ENCODE data around the gene RAB6D.
A peak's percentile ranks its signal among the peaks of the same experiment; 100 is the strongest.
"Not testable (repeated sequence)": the region's sequence is repeated elsewhere in the genome, so short reads cannot be mapped to it uniquely, and the experiment has no call there.

RAB6D gene

GRCh38 chr2:131408207-131408606 lies 44.2 kb upstream of the RAB6D start:
- no peaks in the 10 kb centered on the region for H3K36me3 ChIP-seq (replicated peaks; ENCODE audit: low read depth, low read length)
- H3K4me1 ChIP-seq (ENCODE audit: low read length) = peaks cover 11% of the 10 kb centered on the region
- H3K4me3 ChIP-seq (ENCODE audit: low read length) = no peak overlapping the region
- H3K27me3 ChIP-seq (ENCODE audit: low read depth, low read length) = peaks cover 12% of the 10 kb centered on the region; the same call in 1 of the 2 replicates
- TF ChIP-seq EZH2phosphoT487 (IDR thresholded peaks at IDR 0.05; ENCODE audit: low read depth) = no peak
- TF ChIP-seq CTCF (IDR thresholded peaks at IDR 0.05; ENCODE audit: low read depth, low read length) = no peak
- no peaks in the 10 kb centered on the region for H3K79me2 ChIP-seq (ENCODE audit: low read length)
- H3K27ac ChIP-seq (ENCODE audit: low read length) = no peak overlapping the region
- H4K20me1 ChIP-seq (ENCODE audit: insufficient read depth, low read length) = no peaks in the 10 kb centered on the region
- H3K4me2 ChIP-seq (ENCODE audit: low read length) = peak overlapping the region; percentile 25; the same call in 1 of the 2 replicates
- H3K9ac ChIP-seq (ENCODE audit: low read length) = no peak overlapping the region
- H3K9me3 ChIP-seq (ENCODE audit: insufficient read depth, low read length) = no peaks in the 10 kb centered on the region
- H2AFZ ChIP-seq (ENCODE audit: low read depth, low read length) = no peak overlapping the region

GRCh38 chr2:131404753-131405152 lies 40.8 kb upstream of the RAB6D start:
- no peak overlapping the region for H2AFZ ChIP-seq (ENCODE audit: low read depth, low read length)
- H3K36me3 ChIP-seq (replicated peaks; ENCODE audit: low read depth, low read length) = no peaks in the 10 kb centered on the region

GRCh38 chr2:131402320-131403039 lies 38.5 kb upstream of the RAB6D start:
- TF ChIP-seq EZH2phosphoT487 (IDR thresholded peaks at IDR 0.05; ENCODE audit: low read depth) (no peak), CTCF (IDR thresholded peaks at IDR 0.05; ENCODE audit: low read depth, low read length) (no peak)
- Histone ChIP-seq H4K20me1 (ENCODE audit: insufficient read depth, low read length) (no peaks in the 10 kb centered on the region), H3K9ac (ENCODE audit: low read length) (no peak overlapping the region), H3K9me3 (ENCODE audit: insufficient read depth, low read length) (no peaks in the 10 kb centered on the region), H3K79me2 (ENCODE audit: low read length) (no peaks in the 10 kb centered on the region), H3K4me2 (ENCODE audit: low read length) (no peak overlapping the region), H3K27me3 (ENCODE audit: low read depth, low read length) (peaks cover 3% of the 10 kb centered on the region; the same call in 1 of the 2 replicates), H2AFZ (ENCODE audit: low read depth, low read length) (no peak overlapping the region), H3K4me1 (ENCODE audit: low read length) (no peaks in the 10 kb centered on the region), H3K27ac (ENCODE audit: low read length) (no peak overlapping the region), H3K4me3 (ENCODE audit: low read length) (no peak overlapping the region), H3K36me3 (replicated peaks; ENCODE audit: low read depth, low read length) (no peaks in the 10 kb centered on the region)

More at GRCh38 chr2:131404753-131405152, 40.8 kb upstream of the RAB6D start:
- H3K4me1 ChIP-seq (ENCODE audit: low read length) = peaks cover 11% of the 10 kb centered on the region
- no peak overlapping the region for H3K4me2 ChIP-seq (ENCODE audit: low read length)
- TF ChIP-seq CTCF (IDR thresholded peaks at IDR 0.05; ENCODE audit: low read depth, low read length) = no peak
- no peak for TF ChIP-seq EZH2phosphoT487 (IDR thresholded peaks at IDR 0.05; ENCODE audit: low read depth)
- no peak overlapping the region for H3K4me3 ChIP-seq (ENCODE audit: low read length)
- no peaks in the 10 kb centered on the region for H3K9me3 ChIP-seq (ENCODE audit: insufficient read depth, low read length)
- no peak overlapping the region for H3K27ac ChIP-seq (ENCODE audit: low read length)
- no peaks in the 10 kb centered on the region for H4K20me1 ChIP-seq (ENCODE audit: insufficient read depth, low read length)
- H3K79me2 ChIP-seq (ENCODE audit: low read length) = no peaks in the 10 kb centered on the region
- no peak overlapping the region for H3K9ac ChIP-seq (ENCODE audit: low read length)
- peaks cover 12% of the 10 kb centered on the region; the same call in 1 of the 2 replicates for H3K27me3 ChIP-seq (ENCODE audit: low read depth, low read length)

GRCh38 chr2:131400849-131401248 lies 36.9 kb upstream of the RAB6D start:
- Histone ChIP-seq H3K4me2 (ENCODE audit: low read length) (no peak overlapping the region), H3K9ac (ENCODE audit: low read length) (no peak overlapping the region), H3K27me3 (ENCODE audit: low read depth, low read length) (no peaks in the 10 kb centered on the region), H3K4me3 (ENCODE audit: low read length) (no peak overlapping the region), H2AFZ (ENCODE audit: low read depth, low read length) (no peak overlapping the region), H3K4me1 (ENCODE audit: low read length) (no peaks in the 10 kb centered on the region), H4K20me1 (ENCODE audit: insufficient read depth, low read length) (no peaks in the 10 kb centered on the region), H3K9me3 (ENCODE audit: insufficient read depth, low read length) (no peaks in the 10 kb centered on the region), H3K36me3 (replicated peaks; ENCODE audit: low read depth, low read length) (no peaks in the 10 kb centered on the region), H3K27ac (ENCODE audit: low read length) (no peak overlapping the region), H3K79me2 (ENCODE audit: low read length) (no peaks in the 10 kb centered on the region)
- TF ChIP-seq CTCF (IDR thresholded peaks at IDR 0.05; ENCODE audit: low read depth, low read length) (no peak), EZH2phosphoT487 (IDR thresholded peaks at IDR 0.05; ENCODE audit: low read depth) (no peak)

GRCh38 chr2:131400441-131400840 lies 36.5 kb upstream of the RAB6D start:
- not testable (repeated sequence) for H3K9ac ChIP-seq (ENCODE audit: low read length); H3K27ac ChIP-seq (ENCODE audit: low read length); H3K27me3 ChIP-seq (ENCODE audit: low read depth, low read length); H2AFZ ChIP-seq (ENCODE audit: low read depth, low read length); H3K79me2 ChIP-seq (ENCODE audit: low read length); H3K36me3 ChIP-seq (replicated peaks; ENCODE audit: low read depth, low read length); H3K9me3 ChIP-seq (ENCODE audit: insufficient read depth, low read length); H3K4me1 ChIP-seq (ENCODE audit: low read length); H3K4me3 ChIP-seq (ENCODE audit: low read length); H4K20me1 ChIP-seq (ENCODE audit: insufficient read depth, low read length); H3K4me2 ChIP-seq (ENCODE audit: low read length)

GRCh38 chr2:131396209-131396608 lies 32.2 kb upstream of the RAB6D start:
- H2AFZ ChIP-seq (ENCODE audit: low read depth, low read length); H3K27me3 ChIP-seq (ENCODE audit: low read depth, low read length); H3K4me1 ChIP-seq (ENCODE audit: low read length); H3K9ac ChIP-seq (ENCODE audit: low read length); H3K4me3 ChIP-seq (ENCODE audit: low read length); H4K20me1 ChIP-seq (ENCODE audit: insufficient read depth, low read length); H3K4me2 ChIP-seq (ENCODE audit: low read length); H3K36me3 ChIP-seq (replicated peaks; ENCODE audit: low read depth, low read length); H3K9me3 ChIP-seq (ENCODE audit: insufficient read depth, low read length); H3K27ac ChIP-seq (ENCODE audit: low read length); H3K79me2 ChIP-seq (ENCODE audit: low read length): not testable (repeated sequence)

Measured in OCI-LY3 (cell line).